HCT116 (cell line): Measurements from ENCODE around the gene MED12. TPM values are rescaled to one million over a fixed set of nuclear protein-coding genes. Genes with fewer than 3 reads are reported as not detected.
A peak's percentile ranks its signal among the peaks of the same experiment; 100 is the strongest.

Experiments
- ATAC-seq: fragments of 200-7000 bp; cut with Tn5 transposase; 2 replicates; pipeline ENCODE4 v1.9.1; 2020; ENCODE audit warnings: mild to moderate bottlenecking, moderate library complexity
- Bru-seq: library from RNA; stranded (reverse); fragments of 400-500 nt; gene quantifications from one replicate; lab custom pipeline; 2021; lab: Mats Ljungman, UMichigan
- BruChase-seq, 2 experiments: library from RNA; stranded (reverse); fragments of 400-500 nt; gene quantifications; one replicate each; lab custom pipeline; 2021; lab: Mats Ljungman, UMichigan
- BruUV-seq: library from RNA; stranded (reverse); fragments of 400-500 nt; replicated peaks from 2 replicates; lab custom pipeline; 2021; lab: Mats Ljungman, UMichigan
- CTCF ChIA-PET: fragments of 300-600 bp; sonication (Branson Sonifier 250); formaldehyde crosslinking; loops from one replicate; lab custom pipeline; 2021; ENCODE audit warnings: antibody characterized with exemption; lab: Charles Lee
- POLR2A ChIA-PET: fragments of 300-600, 350-600 bp; sonication (Branson Sonifier 250); formaldehyde crosslinking; loops from one replicate; lab custom pipeline; 2021; ENCODE audit warnings: antibody characterized with exemption; lab: Charles Lee
- RAD21 ChIA-PET, 2 experiments: fragments of 300-600 bp; sonication (Branson Sonifier 250); formaldehyde crosslinking; loops; one replicate each; lab custom pipeline; 2023; ENCODE audit warnings: low total read pairs in 2 of 2; ENCODE audit not compliant: uncharacterized antibody in 2 of 2, unreplicated experiment in 2 of 2, low non-redundant PET in 1 of 2; lab: Charles Lee
- DNase-seq: peaks from one replicate; pipeline ENCODE4 v3.0.0-alpha.2; 2010; ENCODE audit warnings: low read depth, low spot score
- H2AFZ ChIP-seq: fragments of 200-600 bp; shearing (Covaris generic), sonication (generic); 2 replicates; pipeline ENCODE4 v1.6.1; 2017; ENCODE audit warnings: low read depth, mixed run types, mixed read lengths, antibody characterized with exemption, low read length; ENCODE audit not compliant: poor library complexity, severe bottlenecking
- H3K27ac ChIP-seq: 2 replicates; pipeline ENCODE4 v1.5.1; 2012; ENCODE audit warnings: low read depth, low read length
- H3K27me3 ChIP-seq: fragments of 200-600 bp; sonication (generic); 2 replicates; pipeline ENCODE4 v1.6.1; 2016; ENCODE audit warnings: mixed run types, low read length, mixed read lengths; ENCODE audit not compliant: insufficient read depth
- H3K36me3 ChIP-seq, 2 experiments: fragments of 200-500 bp in 1 of 2; fragments of 200-600 bp in 1 of 2; sonication (Bioruptor generic) in 1 of 2; sonication (generic) in 1 of 2; 2 replicates each; pipeline versions ENCODE4 v1.5.1 to v1.6.1; 2014 to 2016; ENCODE audit warnings: low read length in 2 of 2, inconsistent platforms in 1 of 2, mixed read lengths in 1 of 2, mixed run types in 1 of 2; ENCODE audit not compliant: insufficient read depth in 2 of 2, control insufficient read depth in 1 of 2
- H3K4me1 ChIP-seq, 2 experiments: fragments of 200-600 bp in 1 of 2; sonication (generic) in 1 of 2; 2 replicates each; pipeline versions ENCODE4 v1.5.1 to v1.6.1; 2012 to 2017; ENCODE audit warnings: low read length in 2 of 2, inconsistent platforms in 1 of 2, mild to moderate bottlenecking in 1 of 2, mixed read lengths in 1 of 2, mixed run types in 1 of 2, moderate library complexity in 1 of 2; ENCODE audit not compliant: insufficient read depth in 2 of 2, control insufficient read depth in 1 of 2
- H3K4me2 ChIP-seq: fragments of 200-600 bp; sonication (generic); 2 replicates; pipeline ENCODE4 v1.6.1; 2017; ENCODE audit warnings: mixed run types, low read length, mixed read lengths
- H3K4me3 ChIP-seq, 2 experiments: fragments of 200-600 bp in 1 of 2; sonication (generic) in 1 of 2; replicated peaks in 1 of 2; 2 replicates each; pipeline ENCODE4 v1.5.1; 2011 to 2016; ENCODE audit warnings: low read length in 2 of 2, control low read depth in 1 of 2, low read depth in 1 of 2, mild to moderate bottlenecking in 1 of 2, mixed read lengths in 1 of 2, mixed run types in 1 of 2
- H3K79me2 ChIP-seq: fragments of 200-600 bp; sonication (generic); 2 replicates; pipeline ENCODE4 v1.6.1; 2017; ENCODE audit warnings: mild to moderate bottlenecking, mixed run types, low read length, moderate library complexity, mixed read lengths; ENCODE audit not compliant: insufficient read depth
- H3K9ac ChIP-seq: fragments of 200-600 bp; sonication (generic); 2 replicates; pipeline ENCODE4 v1.6.1; 2016; ENCODE audit warnings: low read length, mixed read lengths
- H3K9me2 ChIP-seq: fragments of 200-600 bp; sonication (generic), shearing (Covaris generic); 2 replicates; pipeline ENCODE4 v1.6.1; 2017; ENCODE audit warnings: mixed run types, mild to moderate bottlenecking, moderate library complexity; ENCODE audit not compliant: insufficient read depth
- H3K9me3 ChIP-seq, 2 experiments: fragments of 200-500 bp in 1 of 2; fragments of 200-600 bp in 1 of 2; sonication (Bioruptor generic) in 1 of 2; sonication (generic) in 1 of 2; 2 replicates each; pipeline ENCODE4 v1.6.1; 2014 to 2017; ENCODE audit warnings: low read length in 2 of 2, mixed read lengths in 2 of 2, inconsistent platforms in 1 of 2, low read depth in 1 of 2, mild to moderate bottlenecking in 1 of 2, mixed run types in 1 of 2, moderate library complexity in 1 of 2; ENCODE audit not compliant: control insufficient read depth in 1 of 2, insufficient read depth in 1 of 2
- H4K20me1 ChIP-seq: fragments of 200-600 bp; sonication (generic), shearing (Covaris generic); 2 replicates; pipeline ENCODE4 v1.6.1; 2017; ENCODE audit warnings: mixed run types, mild to moderate bottlenecking, moderate library complexity; ENCODE audit not compliant: insufficient read depth
- EZH2 ChIP-seq: fragments of 200-600 bp; sonication (generic); IDR thresholded peaks from 2 replicates; pipeline ENCODE4 v1.6.1; 2017; ENCODE audit warnings: antibody characterized with exemption, mixed run types
- POLR2A ChIP-seq: IDR thresholded peaks from 2 replicates; pipeline ENCODE4 v1.7.0; 2011; ENCODE audit warnings: borderline replicate concordance; ENCODE audit not compliant: insufficient read depth, insufficient read length; ENCODE audit errors: extremely low read depth
- POLR2AphosphoS5 ChIP-seq: IDR thresholded peaks from 2 replicates; pipeline ENCODE4 v1.6.1; 2011; ENCODE audit warnings: mild to moderate bottlenecking, low read depth, low read length, moderate library complexity
- REST ChIP-seq: IDR thresholded peaks from 2 replicates; pipeline ENCODE4 v1.6.1; 2012; ENCODE audit warnings: low read depth
- YY1 ChIP-seq: IDR thresholded peaks from 2 replicates; pipeline ENCODE4 v1.6.1; 2011; ENCODE audit warnings: low read length, low read depth, moderate library complexity, mild to moderate bottlenecking; ENCODE audit not compliant: insufficient replicate concordance; ENCODE audit errors: extremely low read depth
- intact Hi-C: fragments of 100-400 bp; cut with micrococcal nuclease; formaldehyde crosslinking; loops from 2 replicates; pipeline ENCODE4 v1.10.0; 2022
- long read RNA-seq: library from polyadenylated mRNA; unstranded; transcript quantifications from one replicate; pipeline ENCODE4 v2.0.0, GENCODE V29; 2021; ENCODE audit not compliant: unreplicated experiment
- polyA plus RNA-seq: library from polyadenylated mRNA; unstranded; fragments of >200 nt; gene quantifications from 2 replicates; pipeline ENCODE4 v1.2.1, GENCODE V29; 2012; ENCODE audit warnings: missing spikeins
- total RNA-seq: library from RNA; stranded (reverse); gene quantifications from one replicate; pipeline ENCODE4 v1.2.1, GENCODE V29; 2021; ENCODE audit not compliant: unreplicated experiment

MED12 gene
- total RNA-seq = 32.8 TPM
- 30.0 and 33.2 TPM in 2 replicates for polyA plus RNA-seq
- percentile 61 among the genes with signal in this experiment for Bru-seq, nascent RNA
- BruChase-seq, experiment 1, labeled RNA remaining after a 6-hour chase = percentile 84 among the genes with signal in this experiment
- percentile 79 among the genes with signal in this experiment for BruChase-seq, experiment 2, labeled RNA remaining after a 2-hour chase
- long read RNA-seq, partial matches to known transcripts = 14 of 18 reads
- long read RNA-seq, other reads (novel, unspliced or antisense) = 4 of 18 reads

- Histone ChIP-seq H3K9me2 (no peaks in the 10 kb centered on the region), H3K4me2 (peak within 1 kb of the TSS; percentile 82), H3K36me3 (no peaks in the 10 kb centered on the region; a peak in 1 of 4 replicates), H3K79me2 (no peaks in the 10 kb centered on the region), H3K27ac (peak within 1 kb of the TSS; percentile 52; the same call in 1 of the 2 replicates), H3K27me3 (no peaks in the 10 kb centered on the region), H3K9ac (peak within 1 kb of the TSS; percentile 78), H4K20me1 (no peaks in the 10 kb centered on the region), H3K4me3 (peak within 1 kb of the TSS; percentile 64 to 66), H2AFZ (peak within 1 kb of the TSS; percentile 91), H3K9me3 (no peaks in the 10 kb centered on the region), H3K4me1 (peaks cover 0 to 5% of the 10 kb centered on the region in 2 experiments; a peak in 1 of 4 replicates)
- ChIA-PET RAD21 (no interaction called here), POLR2A (interaction anchor here (0.7 kb wide), 1 partner anchor 63 kb away, joined by 3 read pairs; no protein-coding TSS in a partner anchor), CTCF (interaction anchor here (1.3 kb wide), 1 partner anchor 11 kb away, joined by 3 read pairs; no protein-coding TSS in a partner anchor)
- no peak for DNase-seq
- TF ChIP-seq EZH2 (no peak), POLR2A (peak; percentile 43), REST (no peak), YY1 (peak; percentile 77), POLR2AphosphoS5 (peak; percentile 82)
- intact Hi-C loops = no loop called here
- TSS peak; percentile 85 for BruUV-seq
- ATAC-seq = peak; percentile 99
These were observed at the start of gene MED12 for GRCh38 chrX:71118032-71118984. Gene MED12, plus strand, starts transcription at chrX:71118596. Its CDS starts 159 bp downstream, at chrX:71118755.
